ENCODE data around the gene BCAT1.
"Not testable (repeated sequence)": the region's sequence is repeated elsewhere in the genome, so short reads cannot be mapped to it uniquely, and the experiment has no call there.

DNA sequence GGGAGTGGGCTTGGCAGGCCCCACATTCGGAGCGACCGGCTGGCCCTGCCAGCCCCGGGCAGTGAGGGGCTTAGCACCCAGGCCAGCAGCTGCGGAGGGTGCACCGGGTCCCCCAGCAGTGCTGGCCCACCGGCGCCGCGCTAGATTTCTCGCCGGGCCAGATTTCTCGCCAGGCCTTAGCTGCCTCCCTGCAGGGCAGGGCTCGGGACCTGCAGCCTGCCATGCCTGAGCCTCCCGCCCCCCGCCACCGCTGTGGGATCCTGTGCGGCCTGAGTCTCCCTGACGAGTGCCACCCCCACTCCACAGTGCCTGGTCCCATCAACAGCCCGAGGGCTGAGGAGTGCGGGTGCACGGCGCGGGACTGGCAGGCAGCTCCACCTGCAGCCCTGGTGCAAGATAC is 82.8 kb downstream of the BCAT1 start:
- TF ChIP-seq, protein P1, sequence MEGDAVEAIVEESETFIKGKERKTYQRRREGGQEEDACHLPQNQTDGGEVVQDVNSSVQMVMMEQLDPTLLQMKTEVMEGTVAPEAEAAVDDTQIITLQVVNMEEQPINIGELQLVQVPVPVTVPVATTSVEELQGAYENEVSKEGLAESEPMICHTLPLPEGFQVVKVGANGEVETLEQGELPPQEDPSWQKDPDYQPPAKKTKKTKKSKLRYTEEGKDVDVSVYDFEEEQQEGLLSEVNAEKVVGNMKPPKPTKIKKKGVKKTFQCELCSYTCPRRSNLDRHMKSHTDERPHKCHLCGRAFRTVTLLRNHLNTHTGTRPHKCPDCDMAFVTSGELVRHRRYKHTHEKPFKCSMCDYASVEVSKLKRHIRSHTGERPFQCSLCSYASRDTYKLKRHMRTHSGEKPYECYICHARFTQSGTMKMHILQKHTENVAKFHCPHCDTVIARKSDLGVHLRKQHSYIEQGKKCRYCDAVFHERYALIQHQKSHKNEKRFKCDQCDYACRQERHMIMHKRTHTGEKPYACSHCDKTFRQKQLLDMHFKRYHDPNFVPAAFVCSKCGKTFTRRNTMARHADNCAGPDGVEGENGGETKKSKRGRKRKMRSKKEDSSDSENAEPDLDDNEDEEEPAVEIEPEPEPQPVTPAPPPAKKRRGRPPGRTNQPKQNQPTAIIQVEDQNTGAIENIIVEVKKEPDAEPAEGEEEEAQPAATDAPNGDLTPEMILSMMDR (IDR thresholded peaks at IDR 0.05), result not testable (repeated sequence)
- not testable (repeated sequence) for TF ChIP-seq POLR2AphosphoS5 (IDR thresholded peaks at IDR 0.05; ENCODE audit: low read depth, low read length); SIN3A (IDR thresholded peaks at IDR 0.05; ENCODE audit: borderline replicate concordance, insufficient read depth, low read depth, low read length)
- TF ChIP-seq, protein P2, sequence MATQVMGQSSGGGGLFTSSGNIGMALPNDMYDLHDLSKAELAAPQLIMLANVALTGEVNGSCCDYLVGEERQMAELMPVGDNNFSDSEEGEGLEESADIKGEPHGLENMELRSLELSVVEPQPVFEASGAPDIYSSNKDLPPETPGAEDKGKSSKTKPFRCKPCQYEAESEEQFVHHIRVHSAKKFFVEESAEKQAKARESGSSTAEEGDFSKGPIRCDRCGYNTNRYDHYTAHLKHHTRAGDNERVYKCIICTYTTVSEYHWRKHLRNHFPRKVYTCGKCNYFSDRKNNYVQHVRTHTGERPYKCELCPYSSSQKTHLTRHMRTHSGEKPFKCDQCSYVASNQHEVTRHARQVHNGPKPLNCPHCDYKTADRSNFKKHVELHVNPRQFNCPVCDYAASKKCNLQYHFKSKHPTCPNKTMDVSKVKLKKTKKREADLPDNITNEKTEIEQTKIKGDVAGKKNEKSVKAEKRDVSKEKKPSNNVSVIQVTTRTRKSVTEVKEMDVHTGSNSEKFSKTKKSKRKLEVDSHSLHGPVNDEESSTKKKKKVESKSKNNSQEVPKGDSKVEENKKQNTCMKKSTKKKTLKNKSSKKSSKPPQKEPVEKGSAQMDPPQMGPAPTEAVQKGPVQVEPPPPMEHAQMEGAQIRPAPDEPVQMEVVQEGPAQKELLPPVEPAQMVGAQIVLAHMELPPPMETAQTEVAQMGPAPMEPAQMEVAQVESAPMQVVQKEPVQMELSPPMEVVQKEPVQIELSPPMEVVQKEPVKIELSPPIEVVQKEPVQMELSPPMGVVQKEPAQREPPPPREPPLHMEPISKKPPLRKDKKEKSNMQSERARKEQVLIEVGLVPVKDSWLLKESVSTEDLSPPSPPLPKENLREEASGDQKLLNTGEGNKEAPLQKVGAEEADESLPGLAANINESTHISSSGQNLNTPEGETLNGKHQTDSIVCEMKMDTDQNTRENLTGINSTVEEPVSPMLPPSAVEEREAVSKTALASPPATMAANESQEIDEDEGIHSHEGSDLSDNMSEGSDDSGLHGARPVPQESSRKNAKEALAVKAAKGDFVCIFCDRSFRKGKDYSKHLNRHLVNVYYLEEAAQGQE (IDR thresholded peaks at IDR 0.05; ENCODE audit: insufficient read depth in 1 of 2, low read depth in 2 of 2, low read length in 1 of 2), result not testable (repeated sequence)
